Measurements from ENCODE around the gene ZNF593OS. TPM values are rescaled to one million over a fixed set of nuclear protein-coding genes. Genes with fewer than 3 reads are reported as not detected.

Gene ZNF593OS
- total RNA-seq, 2 experiments from 2014 or later = not detected

DNA sequence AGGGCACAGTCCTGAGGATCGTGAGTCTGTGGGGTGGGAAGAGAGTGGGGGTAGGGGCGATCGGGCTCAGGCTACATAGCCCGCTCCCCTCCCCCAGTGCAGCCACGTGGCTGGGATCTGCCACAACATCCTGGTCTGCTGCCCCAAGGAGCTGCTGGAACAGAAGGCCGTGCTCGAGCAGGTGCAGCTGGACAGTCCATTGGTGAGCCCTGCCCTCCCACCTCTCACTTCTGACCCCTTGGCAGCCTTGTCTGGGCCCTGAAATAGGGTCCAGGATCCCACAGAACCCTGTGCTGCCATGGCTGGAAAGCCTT, 10.7 kb upstream of the ZNF593OS start:
- no peaks in the 10 kb centered on the region for H3K36me3 Mint-ChIP-seq (ENCODE audit: low read depth)
- ATAC-seq (ENCODE audit: poor library complexity) (no peak), DNase-seq (no peak)
- TF ChIP-seq, protein P1, sequence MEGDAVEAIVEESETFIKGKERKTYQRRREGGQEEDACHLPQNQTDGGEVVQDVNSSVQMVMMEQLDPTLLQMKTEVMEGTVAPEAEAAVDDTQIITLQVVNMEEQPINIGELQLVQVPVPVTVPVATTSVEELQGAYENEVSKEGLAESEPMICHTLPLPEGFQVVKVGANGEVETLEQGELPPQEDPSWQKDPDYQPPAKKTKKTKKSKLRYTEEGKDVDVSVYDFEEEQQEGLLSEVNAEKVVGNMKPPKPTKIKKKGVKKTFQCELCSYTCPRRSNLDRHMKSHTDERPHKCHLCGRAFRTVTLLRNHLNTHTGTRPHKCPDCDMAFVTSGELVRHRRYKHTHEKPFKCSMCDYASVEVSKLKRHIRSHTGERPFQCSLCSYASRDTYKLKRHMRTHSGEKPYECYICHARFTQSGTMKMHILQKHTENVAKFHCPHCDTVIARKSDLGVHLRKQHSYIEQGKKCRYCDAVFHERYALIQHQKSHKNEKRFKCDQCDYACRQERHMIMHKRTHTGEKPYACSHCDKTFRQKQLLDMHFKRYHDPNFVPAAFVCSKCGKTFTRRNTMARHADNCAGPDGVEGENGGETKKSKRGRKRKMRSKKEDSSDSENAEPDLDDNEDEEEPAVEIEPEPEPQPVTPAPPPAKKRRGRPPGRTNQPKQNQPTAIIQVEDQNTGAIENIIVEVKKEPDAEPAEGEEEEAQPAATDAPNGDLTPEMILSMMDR (IDR thresholded peaks at IDR 0.05) = no peak
- Histone ChIP-seq H3K9me3 (ENCODE audit: control insufficient read depth in 1 of 2, insufficient read depth in 1 of 2, low read length in 2 of 2) (no peaks in the 10 kb centered on the region), H3K36me3 (ENCODE audit: insufficient read depth, low read length) (no peaks in the 10 kb centered on the region), H3K4me3 (ENCODE audit: low read length) (no peak overlapping the region), H3K4me1 (ENCODE audit: insufficient read depth, low read length) (no peaks in the 10 kb centered on the region), H3K27ac (ENCODE audit: low read depth in 1 of 2, low read length in 2 of 2) (no peak overlapping the region), H3K27me3 (ENCODE audit: control insufficient read depth in 1 of 2, insufficient read depth in 2 of 2, low read length in 2 of 2) (no peaks in the 10 kb centered on the region)
- POLR2A ChIA-PET = no interaction called here
- no peaks in the 10 kb centered on the region for H3K4me1 Mint-ChIP-seq (ENCODE audit: low read depth)
- H3K9me3 Mint-ChIP-seq = no peaks in the 10 kb centered on the region
- no peak overlapping the region for H3K4me3 Mint-ChIP-seq
- H3K27me3 Mint-ChIP-seq = no peaks in the 10 kb centered on the region
- intact Hi-C loops (cut with DNase I, micrococcal nuclease) = loop anchor here in 1 of 2 experiments (5.0 kb wide), 1 partner anchor 40 kb away; no protein-coding TSS in a partner anchor
- CTCF ChIA-PET = interaction anchor here (1.3 kb wide), 1 partner anchor 52 kb away, joined by 4 read pairs; the partner anchor contains the start of gene CEP85
- H3K27ac Mint-ChIP-seq = no peak overlapping the region

DNA sequence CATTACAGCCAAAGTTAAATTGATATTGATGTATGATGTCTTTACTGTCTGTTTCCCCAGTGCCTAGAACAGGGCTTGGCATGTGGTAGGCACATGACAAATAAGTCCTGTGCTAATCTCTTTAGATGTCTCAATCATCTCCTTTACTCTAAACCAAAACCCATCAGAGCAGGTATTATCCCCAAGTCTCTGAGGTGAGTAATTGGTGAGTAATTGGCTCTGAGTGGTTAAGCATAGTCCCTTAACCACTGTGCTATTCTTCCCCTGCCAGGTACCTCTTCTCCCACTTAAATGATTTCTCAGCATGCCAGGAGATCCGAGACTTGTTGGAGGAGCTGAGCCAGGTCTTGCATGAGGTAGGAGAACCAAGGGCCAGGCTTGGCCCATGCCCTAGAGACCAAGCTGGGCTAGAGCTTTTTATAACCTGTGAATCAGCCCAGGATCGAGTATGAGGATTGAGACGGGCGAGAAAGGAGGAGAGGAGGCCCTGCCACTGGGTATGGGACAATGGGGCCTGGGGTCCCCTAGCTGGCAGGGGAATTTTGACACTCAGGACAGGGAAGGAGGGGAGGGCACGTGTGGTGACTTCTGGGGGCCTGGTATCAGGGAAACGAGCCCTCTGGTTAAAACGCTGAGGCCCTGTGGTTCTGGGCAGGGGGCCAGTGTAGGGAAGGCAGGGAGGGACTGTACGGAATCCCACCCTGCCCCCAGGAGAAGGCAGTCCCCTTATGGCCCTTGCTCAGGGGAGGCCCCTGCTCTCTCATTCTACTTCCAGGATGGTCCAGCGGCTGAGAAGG, 10.2 kb upstream of the ZNF593OS start:
- Mint-ChIP-seq H3K27me3 (no peaks in the 10 kb centered on the region), H3K4me1 (ENCODE audit: low read depth) (no peaks in the 10 kb centered on the region), H3K9me3 (no peaks in the 10 kb centered on the region), H3K36me3 (ENCODE audit: low read depth) (no peaks in the 10 kb centered on the region), H3K4me3 (no peak overlapping the region), H3K27ac (no peak overlapping the region)
- TF ChIP-seq, protein P1 (IDR thresholded peaks at IDR 0.05) = no peak
- intact Hi-C loops (cut with DNase I, micrococcal nuclease) = loop anchor here in 1 of 2 experiments (5.0 kb wide), 1 partner anchor 41 kb away; no protein-coding TSS in a partner anchor
- Histone ChIP-seq H3K4me3 (ENCODE audit: low read length) (no peak overlapping the region), H3K9me3 (ENCODE audit: control insufficient read depth in 1 of 2, insufficient read depth in 1 of 2, low read length in 2 of 2) (no peaks in the 10 kb centered on the region), H3K27ac (ENCODE audit: low read depth in 1 of 2, low read length in 2 of 2) (no peak overlapping the region), H3K4me1 (ENCODE audit: insufficient read depth, low read length) (no peaks in the 10 kb centered on the region), H3K36me3 (ENCODE audit: insufficient read depth, low read length) (no peaks in the 10 kb centered on the region), H3K27me3 (ENCODE audit: control insufficient read depth in 1 of 2, insufficient read depth in 2 of 2, low read length in 2 of 2) (no peaks in the 10 kb centered on the region)
- DNase-seq (no peak), ATAC-seq (ENCODE audit: poor library complexity) (no peak)
- CTCF ChIA-PET = interaction anchor here (0.9 kb wide), 1 partner anchor 12 kb away, joined by 3 read pairs; the partner anchor contains the start of gene ZNF593
- POLR2A ChIA-PET = no interaction called here

DNA sequence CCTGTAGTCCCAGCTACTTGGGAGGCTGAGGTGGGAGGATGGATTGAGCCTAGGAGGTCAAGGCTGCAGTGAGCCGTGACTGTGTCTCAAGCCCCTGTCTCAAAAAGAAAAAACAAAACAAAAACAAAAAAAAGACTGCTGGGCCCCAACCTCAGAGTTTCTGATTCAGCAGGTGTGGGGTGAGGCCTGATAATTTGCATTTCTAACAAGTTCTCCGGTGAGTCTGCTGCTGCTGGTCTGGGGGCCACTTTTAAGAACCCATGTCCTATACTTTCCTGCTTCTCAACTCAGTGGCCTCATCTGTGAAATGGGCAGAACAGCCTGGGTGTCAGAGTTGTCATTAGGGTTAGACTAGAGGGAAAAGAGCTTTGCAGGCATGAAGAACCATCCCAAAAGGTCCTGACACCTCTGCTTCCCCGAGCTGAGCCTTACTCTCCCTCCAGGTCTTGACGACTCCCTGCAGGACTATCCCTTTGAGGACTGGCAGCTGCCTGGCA, 8.4 kb upstream of the ZNF593OS start:
- H3K9me3 ChIP-seq (ENCODE audit: control insufficient read depth in 1 of 2, insufficient read depth in 1 of 2, low read length in 2 of 2) = no peaks in the 10 kb centered on the region
- no peak overlapping the region for H3K27ac ChIP-seq (ENCODE audit: low read depth in 1 of 2, low read length in 2 of 2)
- no peak overlapping the region for H3K27ac Mint-ChIP-seq
- TF ChIP-seq, protein P1 (IDR thresholded peaks at IDR 0.05) = no peak
- intact Hi-C loops (cut with DNase I, micrococcal nuclease) = loop anchor here in 1 of 2 experiments (5.0 kb wide), 1 partner anchor 42 kb away; no protein-coding TSS in a partner anchor
- H3K27me3 Mint-ChIP-seq = no peaks in the 10 kb centered on the region
- ATAC-seq (ENCODE audit: poor library complexity) = no peak
- no peaks in the 10 kb centered on the region for H3K4me1 Mint-ChIP-seq (ENCODE audit: low read depth)
- H3K36me3 Mint-ChIP-seq (ENCODE audit: low read depth) = no peaks in the 10 kb centered on the region
- no peaks in the 10 kb centered on the region for H3K4me1 ChIP-seq (ENCODE audit: insufficient read depth, low read length)
- H3K4me3 ChIP-seq (ENCODE audit: low read length) = no peak overlapping the region
- CTCF ChIA-PET = no interaction called here
- H3K4me3 Mint-ChIP-seq = no peak overlapping the region
- no peak for DNase-seq
- H3K36me3 ChIP-seq (ENCODE audit: insufficient read depth, low read length) = no peaks in the 10 kb centered on the region
- no peaks in the 10 kb centered on the region for H3K9me3 Mint-ChIP-seq
- no peaks in the 10 kb centered on the region for H3K27me3 ChIP-seq (ENCODE audit: control insufficient read depth in 1 of 2, insufficient read depth in 2 of 2, low read length in 2 of 2)
- POLR2A ChIA-PET = no interaction called here
